Measurements from ENCODE around the gene SPATA6L. TPM values are rescaled to one million over a fixed set of nuclear protein-coding genes. Genes with fewer than 3 reads are reported as not detected.

The SPATA6L gene
- total RNA-seq, 2 experiments from 2014 or later = 9.4 to 10.8 TPM

GRCh38 chr9:4662989-4663792 is 3.1 kb downstream of the SPATA6L start:
- H3K4me1 ChIP-seq (ENCODE audit: insufficient read depth, low read length) = peaks cover 51% of the 10 kb centered on the region
- no peaks in the 10 kb centered on the region for H3K36me3 ChIP-seq (ENCODE audit: insufficient read depth, low read length)
- H3K27me3 Mint-ChIP-seq = no peaks in the 10 kb centered on the region
- CTCF ChIA-PET = interaction anchor here (0.9 to 3.9 kb wide), 6 partner anchors 16 to 86 kb away, joined by 3 to 22 read pairs (median 4); partner anchors contain the start of gene CDC37L1
- peaks cover 5% of the 10 kb centered on the region for H3K36me3 Mint-ChIP-seq (ENCODE audit: low read depth)
- peak in 5 of 14 experiments; percentile 11 to 66 (median 36) for DNase-seq
- H3K9me3 ChIP-seq (ENCODE audit: control insufficient read depth in 1 of 2, insufficient read depth in 1 of 2, low read length in 2 of 2) = no peaks in the 10 kb centered on the region
- TF ChIP-seq CTCF (IDR thresholded peaks at IDR 0.05) = no peak
- H3K27ac ChIP-seq (ENCODE audit: low read depth in 1 of 2, low read length in 2 of 2) = peak overlapping the region; percentile 47 to 72
- peak overlapping the region; percentile 88 for H3K27ac Mint-ChIP-seq
- POLR2A ChIA-PET = interaction anchor here (0.7 to 5.5 kb wide), 6 partner anchors 14 to 526 kb away, joined by 3 to 95 read pairs (median 6); partner anchors contain the start of gene CDC37L1
- peak overlapping the region; percentile 81 for H3K4me3 ChIP-seq (ENCODE audit: low read length)
- ATAC-seq (ENCODE audit: poor library complexity) = peak; percentile 13
- H3K4me3 Mint-ChIP-seq = peak overlapping the region; percentile 97
- no peaks in the 10 kb centered on the region for H3K9me3 Mint-ChIP-seq
- peaks cover 67% of the 10 kb centered on the region for H3K4me1 Mint-ChIP-seq (ENCODE audit: low read depth)
- H3K27me3 ChIP-seq (ENCODE audit: control insufficient read depth in 1 of 2, insufficient read depth in 2 of 2, low read length in 2 of 2) = no peaks in the 10 kb centered on the region
- intact Hi-C loops (cut with DNase I, micrococcal nuclease) = loop anchor here (1.0 to 10.0 kb wide), 6 partner anchors 16 to 1138 kb away; partner anchors contain the start of genes AK3 (in 2 of the 2), CDC37L1 (in 2 of the 2), RCL1 (in 2 of the 2) and RFX3 (in 1 of the 2)

GRCh38 chr9:4662108-4662988 is 3.9 kb downstream of the SPATA6L start, which contains the start of gene PLPP6:
PLPP6 (plus strand) TSS chr9:4662294; CDS start chr9:4662376, 82 bp downstream.
- no peaks in the 10 kb centered on the region for H3K9me3 Mint-ChIP-seq
- CTCF ChIA-PET = interaction anchor here (0.9 to 1.8 kb wide), 5 partner anchors 17 to 87 kb away, joined by 3 to 10 read pairs (median 4); partner anchors contain the start of gene CDC37L1
- peak within 1 kb of the TSS; percentile 97 for H3K4me3 Mint-ChIP-seq
- Histone ChIP-seq H3K4me3 (ENCODE audit: low read length) (peak within 1 kb of the TSS; percentile 81), H3K36me3 (ENCODE audit: insufficient read depth, low read length) (no peaks in the 10 kb centered on the region), H3K9me3 (ENCODE audit: control insufficient read depth in 1 of 2, insufficient read depth in 1 of 2, low read length in 2 of 2) (no peaks in the 10 kb centered on the region), H3K4me1 (ENCODE audit: insufficient read depth, low read length) (peaks cover 45% of the 10 kb centered on the region), H3K27me3 (ENCODE audit: control insufficient read depth in 1 of 2, insufficient read depth in 2 of 2, low read length in 2 of 2) (no peaks in the 10 kb centered on the region), H3K27ac (ENCODE audit: low read depth in 1 of 2, low read length in 2 of 2) (peak within 1 kb of the TSS; percentile 70 to 72)
- H3K27me3 Mint-ChIP-seq = no peaks in the 10 kb centered on the region
- H3K36me3 Mint-ChIP-seq (ENCODE audit: low read depth) = peaks cover 5% of the 10 kb centered on the region
- POLR2A ChIA-PET = interaction anchor here (0.7 to 5.5 kb wide), 5 partner anchors 17 to 527 kb away, joined by 3 to 95 read pairs (median 4); partner anchors contain the start of gene CDC37L1
- intact Hi-C loops (cut with DNase I, micrococcal nuclease) = loop anchor here (1.0 to 10.0 kb wide), 6 partner anchors 17 to 1138 kb away; partner anchors contain the start of genes AK3 (in 2 of the 2), RCL1 (in 2 of the 2), CDC37L1 (in 1 of the 2) and RFX3 (in 1 of the 2)
- ATAC-seq (ENCODE audit: poor library complexity) (peak; percentile 75), DNase-seq (peak; percentile 48 to 91 (median 69))
- H3K27ac Mint-ChIP-seq = peak within 1 kb of the TSS; percentile 88
- H3K4me1 Mint-ChIP-seq (ENCODE audit: low read depth) = peaks cover 58% of the 10 kb centered on the region
- TF ChIP-seq CTCF (IDR thresholded peaks at IDR 0.05) = peak; percentile 66
